T-helper 1 cell treated with Interleukin-12 subunit alpha and Interleukin-12 subunit beta and Interleukin-4 antibody, amounts not matched to agents 30 μg/mL and 1 μg/mL, for 36 hours (primary cell): ENCODE results near the gene RBM34.
A peak's percentile ranks its signal among the peaks of the same experiment; 100 is the strongest.
"Not testable (repeated sequence)": the region's sequence is repeated elsewhere in the genome, so short reads cannot be mapped to it uniquely, and the experiment has no call there.

Experiments
- H3K27ac Mint-ChIP-seq: one replicate; pipeline ENCODE4 v1.8.0; 2021; ENCODE audit warnings: mild to moderate bottlenecking, mixed read lengths
- H3K27me3 Mint-ChIP-seq: one replicate; pipeline ENCODE4 v1.8.0; 2021; ENCODE audit warnings: low read depth, mixed read lengths
- H3K36me3 Mint-ChIP-seq: one replicate; pipeline ENCODE4 v1.8.0; 2021; ENCODE audit warnings: low read depth, mixed read lengths
- H3K4me1 Mint-ChIP-seq: one replicate; pipeline ENCODE4 v1.8.0; 2021; ENCODE audit warnings: low read depth, mixed read lengths
- H3K4me3 Mint-ChIP-seq: one replicate; pipeline ENCODE4 v1.8.0; 2021; ENCODE audit warnings: mild to moderate bottlenecking, moderate library complexity, mixed read lengths
- H3K9me3 Mint-ChIP-seq: one replicate; pipeline ENCODE4 v1.8.0; 2021; ENCODE audit warnings: mixed read lengths

Gene RBM34

GRCh38 chr1:235161685-235162327, 756 bp upstream of the RBM34 start:
- H3K27me3 Mint-ChIP-seq, result no peaks in the 10 kb centered on the region
- peak overlapping the region; percentile 97 for H3K27ac Mint-ChIP-seq
- H3K4me3 Mint-ChIP-seq, result peak overlapping the region; percentile 94
- peaks cover 17% of the 10 kb centered on the region for H3K4me1 Mint-ChIP-seq
- H3K36me3 Mint-ChIP-seq, result peaks cover 21% of the 10 kb centered on the region
- H3K9me3 Mint-ChIP-seq, result peaks cover 4% of the 10 kb centered on the region

GRCh38 chr1:235160383-235160956, 580 bp downstream of the RBM34 start:
- peaks cover 17% of the 10 kb centered on the region for H3K4me1 Mint-ChIP-seq
- peaks cover 21% of the 10 kb centered on the region for H3K36me3 Mint-ChIP-seq
- peak overlapping the region; percentile 94 for H3K4me3 Mint-ChIP-seq
- H3K9me3 Mint-ChIP-seq, result peaks cover 4% of the 10 kb centered on the region
- no peaks in the 10 kb centered on the region for H3K27me3 Mint-ChIP-seq
- H3K27ac Mint-ChIP-seq, result peak overlapping the region; percentile 97

GRCh38 chr1:235159930-235160329, 1.1 kb downstream of the RBM34 start:
- Mint-ChIP-seq H3K27ac (peak overlapping the region; percentile 64), H3K4me3 (peak overlapping the region; percentile 94), H3K4me1 (peaks cover 17% of the 10 kb centered on the region), H3K36me3 (peaks cover 21% of the 10 kb centered on the region)
- H3K27me3 Mint-ChIP-seq, H3K9me3 Mint-ChIP-seq: not testable (repeated sequence)

GRCh38 chr1:235159284-235159683, 1.8 kb downstream of the RBM34 start:
- H3K9me3 Mint-ChIP-seq, H3K27me3 Mint-ChIP-seq, H3K27ac Mint-ChIP-seq: not testable (repeated sequence)
- Mint-ChIP-seq H3K4me1 (peaks cover 17% of the 10 kb centered on the region), H3K36me3 (peaks cover 21% of the 10 kb centered on the region), H3K4me3 (peak overlapping the region; percentile 40)

GRCh38 chr1:235158680-235159079, 2.4 kb downstream of the RBM34 start:
- no peak overlapping the region for H3K27ac Mint-ChIP-seq
- no peaks in the 10 kb centered on the region for H3K9me3 Mint-ChIP-seq
- H3K27me3 Mint-ChIP-seq, result no peaks in the 10 kb centered on the region
- H3K4me1 Mint-ChIP-seq, result peaks cover 17% of the 10 kb centered on the region
- H3K36me3 Mint-ChIP-seq, result peaks cover 26% of the 10 kb centered on the region
- H3K4me3 Mint-ChIP-seq, result peak overlapping the region; percentile 40

GRCh38 chr1:235157150-235157549, 3.9 kb downstream of the RBM34 start:
- no peaks in the 10 kb centered on the region for H3K27me3 Mint-ChIP-seq
- no peak overlapping the region for H3K4me3 Mint-ChIP-seq
- peaks cover 16% of the 10 kb centered on the region for H3K4me1 Mint-ChIP-seq
- H3K36me3 Mint-ChIP-seq, result peaks cover 27% of the 10 kb centered on the region
- no peak overlapping the region for H3K27ac Mint-ChIP-seq
- H3K9me3 Mint-ChIP-seq, result no peaks in the 10 kb centered on the region

GRCh38 chr1:235156740-235157139, 4.3 kb downstream of the RBM34 start:
- H3K27me3 Mint-ChIP-seq, result no peaks in the 10 kb centered on the region
- H3K27ac Mint-ChIP-seq, result no peak overlapping the region
- no peaks in the 10 kb centered on the region for H3K9me3 Mint-ChIP-seq
- H3K4me3 Mint-ChIP-seq, result no peak overlapping the region
- peaks cover 14% of the 10 kb centered on the region for H3K4me1 Mint-ChIP-seq
- H3K36me3 Mint-ChIP-seq, result peaks cover 26% of the 10 kb centered on the region

- Mint-ChIP-seq H3K4me1 (peaks cover 14% of the 10 kb centered on the region), H3K4me3 (peak overlapping the region; percentile 22), H3K9me3 (no peaks in the 10 kb centered on the region), H3K27me3 (no peaks in the 10 kb centered on the region), H3K36me3 (peaks cover 29% of the 10 kb centered on the region), H3K27ac (no peak overlapping the region)
Measured at GRCh38 chr1:235156265-235156664, 4.8 kb downstream of the RBM34 start.

GRCh38 chr1:235152235-235152634, 8.8 kb downstream of the RBM34 start:
- Mint-ChIP-seq H3K4me3 (no peak overlapping the region), H3K4me1 (peaks cover 15% of the 10 kb centered on the region), H3K27me3 (no peaks in the 10 kb centered on the region), H3K27ac (no peak overlapping the region), H3K36me3 (peaks cover 36% of the 10 kb centered on the region), H3K9me3 (no peaks in the 10 kb centered on the region)

- Mint-ChIP-seq H3K36me3 (peaks cover 40% of the 10 kb centered on the region), H3K4me1 (peaks cover 15% of the 10 kb centered on the region), H3K27me3 (no peaks in the 10 kb centered on the region)
Measured at GRCh38 chr1:235151033-235151432, 10.0 kb downstream of the RBM34 start.

GRCh38 chr1:235149824-235150223, 11.2 kb downstream of the RBM34 start:
- Mint-ChIP-seq H3K4me1 (peaks cover 15% of the 10 kb centered on the region), H3K4me3 (no peak overlapping the region), H3K27ac (no peak overlapping the region), H3K9me3 (no peaks in the 10 kb centered on the region), H3K27me3 (no peaks in the 10 kb centered on the region), H3K36me3 (peaks cover 45% of the 10 kb centered on the region)

More at GRCh38 chr1:235151033-235151432, 10.0 kb downstream of the RBM34 start:
- H3K27ac Mint-ChIP-seq, result no peak overlapping the region
- no peaks in the 10 kb centered on the region for H3K9me3 Mint-ChIP-seq
- no peak overlapping the region for H3K4me3 Mint-ChIP-seq

- Mint-ChIP-seq H3K36me3 (peaks cover 37% of the 10 kb centered on the region), H3K27me3 (no peaks in the 10 kb centered on the region), H3K4me1 (peaks cover 14% of the 10 kb centered on the region), H3K9me3 (no peaks in the 10 kb centered on the region), H3K27ac (no peak overlapping the region), H3K4me3 (no peak overlapping the region)
Measured at GRCh38 chr1:235147269-235147668, 13.8 kb downstream of the RBM34 start.

- peaks cover 7% of the 10 kb centered on the region for H3K4me1 Mint-ChIP-seq
- H3K27ac Mint-ChIP-seq, result no peak overlapping the region
- no peaks in the 10 kb centered on the region for H3K9me3 Mint-ChIP-seq
- H3K27me3 Mint-ChIP-seq, result no peaks in the 10 kb centered on the region
- H3K4me3 Mint-ChIP-seq, result no peak overlapping the region
- H3K36me3 Mint-ChIP-seq, result peaks cover 35% of the 10 kb centered on the region
Measured at GRCh38 chr1:235145639-235146038, 15.4 kb downstream of the RBM34 start.

GRCh38 chr1:235142991-235143390, 18.1 kb downstream of the RBM34 start:
- H3K4me3 Mint-ChIP-seq, result no peak overlapping the region
- H3K27me3 Mint-ChIP-seq, result no peaks in the 10 kb centered on the region
- H3K9me3 Mint-ChIP-seq, result no peaks in the 10 kb centered on the region
- peaks cover 44% of the 10 kb centered on the region for H3K36me3 Mint-ChIP-seq
- peaks cover 13% of the 10 kb centered on the region for H3K4me1 Mint-ChIP-seq
- no peak overlapping the region for H3K27ac Mint-ChIP-seq

- Mint-ChIP-seq H3K9me3 (no peaks in the 10 kb centered on the region), H3K4me3 (no peak overlapping the region), H3K36me3 (peaks cover 51% of the 10 kb centered on the region), H3K27ac (peak overlapping the region; percentile 23), H3K27me3 (no peaks in the 10 kb centered on the region), H3K4me1 (peaks cover 14% of the 10 kb centered on the region)
Measured at GRCh38 chr1:235139315-235139714, 21.7 kb downstream of the RBM34 start.
